EH (cell line): ENCODE data around the gene HECW1.
A peak's percentile ranks its signal among the peaks of the same experiment; 100 is the strongest.

Experiments
- DNase-seq: peaks from one replicate; pipeline ENCODE4 v3.0.0-alpha.2; 2015; ENCODE audit warnings: low read depth

The HECW1 gene

GRCh38 chr7:43148161-43148731, 35.8 kb downstream of the HECW1 start:
- peak; percentile 21 for DNase-seq

- no peak for DNase-seq
Observed at GRCh38 chr7:43151076-43151475, 38.6 kb downstream of the HECW1 start.

- DNase-seq: no peak
Observed at GRCh38 chr7:43152696-43153095, 40.2 kb downstream of the HECW1 start.

GRCh38 chr7:43155636-43156035, 43.2 kb downstream of the HECW1 start:
- no peak for DNase-seq

- no peak for DNase-seq
Observed at GRCh38 chr7:43163885-43164284, 51.4 kb downstream of the HECW1 start.

GRCh38 chr7:43164757-43165156, 52.3 kb downstream of the HECW1 start:
- peak; percentile 97 for DNase-seq

- DNase-seq: no peak
Observed at GRCh38 chr7:43166686-43167085, 54.2 kb downstream of the HECW1 start.

- DNase-seq: no peak
Observed at GRCh38 chr7:43169076-43169475, 56.6 kb downstream of the HECW1 start.

- no peak for DNase-seq
Observed at GRCh38 chr7:43170571-43170970, 58.1 kb downstream of the HECW1 start.

GRCh38 chr7:43175570-43176200, 63.2 kb downstream of the HECW1 start:
- DNase-seq: no peak

- no peak for DNase-seq
Observed at GRCh38 chr7:43179393-43179792, 66.9 kb downstream of the HECW1 start.

GRCh38 chr7:43192806-43193460, 80.5 kb downstream of the HECW1 start:
- peak; percentile 12 for DNase-seq

- DNase-seq: no peak
Observed at GRCh38 chr7:43193893-43194292, 81.4 kb downstream of the HECW1 start.

GRCh38 chr7:43195256-43195655, 82.8 kb downstream of the HECW1 start:
- DNase-seq: no peak

- no peak for DNase-seq
Observed at GRCh38 chr7:43195768-43196167, 83.3 kb downstream of the HECW1 start.

- no peak for DNase-seq
Observed at GRCh38 chr7:43196379-43196778, 83.9 kb downstream of the HECW1 start.

- DNase-seq: no peak
Observed at GRCh38 chr7:43198016-43198415, 85.6 kb downstream of the HECW1 start.

- DNase-seq: no peak
Observed at GRCh38 chr7:43198599-43199090, 86.2 kb downstream of the HECW1 start.

GRCh38 chr7:43199371-43200160, 87.1 kb downstream of the HECW1 start:
- peak; percentile 61 for DNase-seq

- DNase-seq: peak; percentile 25
Observed at GRCh38 chr7:43201912-43202311, 89.5 kb downstream of the HECW1 start.

GRCh38 chr7:43204081-43204480, 91.6 kb downstream of the HECW1 start:
- peak; percentile 56 for DNase-seq

GRCh38 chr7:43205171-43205795, 92.8 kb downstream of the HECW1 start:
- no peak for DNase-seq
